VCaP (cell line): ENCODE results near the gene RAB15.

Source experiments
- H3K27ac ChIP-seq: fragments of 450-650 bp; 2 replicates; pipeline ENCODE4 v1.5.1; 2017
- TF ChIP-seq, protein P1 (sequence below): fragments of 450-650 bp; conservative IDR thresholded peaks from 2 replicates; pipeline ENCODE4 v1.5.1; 2017; ENCODE audit warnings: mild to moderate bottlenecking, moderate library complexity

The RAB15 gene

GRCh38 chr14:64987438-64987767 is 15.3 kb upstream of the RAB15 start:
- H3K27ac ChIP-seq, result peak overlapping the region; percentile 82
- TF ChIP-seq, protein P1, sequence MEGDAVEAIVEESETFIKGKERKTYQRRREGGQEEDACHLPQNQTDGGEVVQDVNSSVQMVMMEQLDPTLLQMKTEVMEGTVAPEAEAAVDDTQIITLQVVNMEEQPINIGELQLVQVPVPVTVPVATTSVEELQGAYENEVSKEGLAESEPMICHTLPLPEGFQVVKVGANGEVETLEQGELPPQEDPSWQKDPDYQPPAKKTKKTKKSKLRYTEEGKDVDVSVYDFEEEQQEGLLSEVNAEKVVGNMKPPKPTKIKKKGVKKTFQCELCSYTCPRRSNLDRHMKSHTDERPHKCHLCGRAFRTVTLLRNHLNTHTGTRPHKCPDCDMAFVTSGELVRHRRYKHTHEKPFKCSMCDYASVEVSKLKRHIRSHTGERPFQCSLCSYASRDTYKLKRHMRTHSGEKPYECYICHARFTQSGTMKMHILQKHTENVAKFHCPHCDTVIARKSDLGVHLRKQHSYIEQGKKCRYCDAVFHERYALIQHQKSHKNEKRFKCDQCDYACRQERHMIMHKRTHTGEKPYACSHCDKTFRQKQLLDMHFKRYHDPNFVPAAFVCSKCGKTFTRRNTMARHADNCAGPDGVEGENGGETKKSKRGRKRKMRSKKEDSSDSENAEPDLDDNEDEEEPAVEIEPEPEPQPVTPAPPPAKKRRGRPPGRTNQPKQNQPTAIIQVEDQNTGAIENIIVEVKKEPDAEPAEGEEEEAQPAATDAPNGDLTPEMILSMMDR, result no peak

- TF ChIP-seq, protein P1, result peak; percentile 86
Measured at GRCh38 chr14:64986648-64987437, 14.7 kb upstream of the RAB15 start, which contains the start of gene FNTB. TSS of gene FNTB (plus strand) at chr14:64986895. CDS start at chr14:64986954, 59 bp downstream.

DNA sequence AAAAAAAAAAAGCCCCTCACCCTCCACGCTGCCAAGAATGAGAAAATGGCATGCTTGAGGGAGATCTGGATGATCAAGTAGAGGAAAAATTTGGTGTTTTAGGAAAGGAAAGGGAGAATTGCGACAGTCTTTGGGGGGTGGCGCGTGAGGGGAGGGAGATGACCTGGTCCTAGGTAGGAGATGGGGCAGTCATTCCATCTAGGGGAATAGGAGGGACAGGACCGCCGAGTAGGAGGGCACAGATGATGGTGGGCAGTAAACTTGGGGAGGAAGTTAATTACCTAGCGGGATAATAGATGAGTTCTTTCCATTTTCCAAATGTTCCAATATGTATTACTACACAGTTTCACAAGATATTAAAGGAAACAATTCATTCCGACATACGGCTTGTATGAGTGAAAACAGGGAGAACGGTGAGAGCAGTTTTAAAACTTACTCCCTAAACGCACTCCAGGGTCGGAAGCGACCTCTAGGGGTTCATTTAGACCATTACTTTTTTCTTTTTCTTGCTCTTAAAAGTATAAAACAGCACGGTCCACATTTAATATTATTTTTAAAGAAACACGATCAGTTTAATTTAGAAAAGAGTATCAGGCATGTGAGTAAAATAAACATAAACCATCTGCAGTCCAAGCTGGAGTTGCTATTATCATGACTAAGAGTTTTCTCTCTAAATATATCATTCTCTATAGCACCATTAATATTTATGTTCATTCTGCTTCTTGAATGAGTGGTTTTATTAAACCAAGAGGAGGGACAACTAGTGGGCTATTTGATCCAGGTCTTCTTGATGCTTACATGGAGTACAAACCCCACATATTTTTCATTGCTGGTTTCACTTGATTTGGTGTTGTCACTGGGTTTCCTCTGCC is 11.5 kb upstream of the RAB15 start:
- no peak overlapping the region for H3K27ac ChIP-seq
- TF ChIP-seq, protein P1, result peak; percentile 84

More at GRCh38 chr14:64986648-64987437, 14.7 kb upstream of the RAB15 start, which contains the start of gene FNTB:
- H3K27ac ChIP-seq, result peak within 1 kb of the TSS; percentile 82

GRCh38 chr14:64979336-64980074 is 7.4 kb upstream of the RAB15 start:
- H3K27ac ChIP-seq, result no peak overlapping the region
- TF ChIP-seq, protein P1, result no peak

GRCh38 chr14:64974563-64974962 is 2.4 kb upstream of the RAB15 start:
- no peak overlapping the region for H3K27ac ChIP-seq
- TF ChIP-seq, protein P1, result no peak

- TF ChIP-seq, protein P1, result no peak
- no peak overlapping the region for H3K27ac ChIP-seq
Measured at GRCh38 chr14:64973826-64974225, 1.7 kb upstream of the RAB15 start.
